Upper lobe of right lung (tissue), 1 donor: ENCODE measurements around the gene SIDT2. TPM values are rescaled to one million over a fixed set of nuclear protein-coding genes. Genes with fewer than 3 reads are reported as not detected.

Experiments used
- ATAC-seq: fragments of 200-7000 bp; cut with Tn5 transposase; one replicate; pipeline ENCODE4 v1.9.1; 2020; ENCODE audit warnings: mild to moderate bottlenecking, moderate library complexity
- DNase-seq: peaks from one replicate; pipeline ENCODE4 v3.0.0-alpha.2; 2020
- H3K27ac ChIP-seq: fragments of 200-600 bp; one replicate; pipeline ENCODE4 v1.8.0; 2022
- H3K27me3 ChIP-seq: fragments of 200-600 bp; one replicate; pipeline ENCODE4 v1.8.0; 2022; ENCODE audit warnings: mild to moderate bottlenecking
- H3K36me3 ChIP-seq: fragments of 200-600 bp; one replicate; pipeline ENCODE4 v1.8.0; 2022
- H3K4me1 ChIP-seq: fragments of 200-600 bp; one replicate; pipeline ENCODE4 v1.8.0; 2022
- H3K4me3 ChIP-seq: fragments of 200-600 bp; one replicate; pipeline ENCODE4 v1.8.0; 2022; ENCODE audit warnings: mild to moderate bottlenecking
- H3K9me3 ChIP-seq: fragments of 200-600 bp; one replicate; pipeline ENCODE4 v1.8.0; 2022
- CTCF ChIP-seq: fragments of 200-600 bp; IDR thresholded peaks from one replicate; pipeline ENCODE4 v1.8.0; 2022; ENCODE audit warnings: antibody characterized with exemption
- intact Hi-C: fragments of 100-400 bp; cut with DNase I; formaldehyde crosslinking; loops from one replicate; pipeline ENCODE4 v1.11.0; 2022
- total RNA-seq: library from RNA; stranded (reverse); fragmentation: NEBNext Ultra II Directional; extraction: Animal tissue kit (Norgen Biotek cat#: 25700); gene quantifications from one replicate; pipeline ENCODE4 v1.2.1, GENCODE V29; 2021
- donor health status: DM: no; HTN: yes; CAD: no; lungs with severe emphysema.

Gene SIDT2
- total RNA-seq, 1 donor from 2014 or later, result 107 TPM

- TF ChIP-seq CTCF, result no peak
- H3K27me3 ChIP-seq, result no peaks in the 10 kb centered on the region
- H3K4me3 ChIP-seq, result no peak overlapping the region
- no peak overlapping the region for H3K27ac ChIP-seq
- no peaks in the 10 kb centered on the region for H3K9me3 ChIP-seq
- peaks cover 21% of the 10 kb centered on the region for H3K36me3 ChIP-seq
- peaks cover 16% of the 10 kb centered on the region for H3K4me1 ChIP-seq
- DNase-seq (no peak), ATAC-seq (no peak)
- intact Hi-C loops, result no loop called here
Observed at GRCh38 chr11:117152066-117152465, 26.5 kb upstream of the SIDT2 start.

GRCh38 chr11:117154468-117154867, 24.1 kb upstream of the SIDT2 start:
- ATAC-seq, result no peak
- H3K4me1 ChIP-seq, result peaks cover 8% of the 10 kb centered on the region
- peaks cover 19% of the 10 kb centered on the region for H3K36me3 ChIP-seq
- no peaks in the 10 kb centered on the region for H3K9me3 ChIP-seq
- H3K4me3 ChIP-seq, result no peak overlapping the region
- intact Hi-C loops, result no loop called here
- no peak for DNase-seq
- no peak overlapping the region for H3K27ac ChIP-seq
- H3K27me3 ChIP-seq, result no peaks in the 10 kb centered on the region
- no peak for TF ChIP-seq CTCF

- H3K27ac ChIP-seq, result no peak overlapping the region
- peaks cover 18% of the 10 kb centered on the region for H3K4me1 ChIP-seq
- ATAC-seq (no peak), DNase-seq (no peak)
- TF ChIP-seq CTCF, result no peak
- intact Hi-C loops, result no loop called here
- peaks cover 48% of the 10 kb centered on the region for H3K36me3 ChIP-seq
- H3K9me3 ChIP-seq, result no peaks in the 10 kb centered on the region
- no peaks in the 10 kb centered on the region for H3K27me3 ChIP-seq
- H3K4me3 ChIP-seq, result no peak overlapping the region
Observed at GRCh38 chr11:117157507-117157906, 21.0 kb upstream of the SIDT2 start.

GRCh38 chr11:117159892-117160291, 18.7 kb upstream of the SIDT2 start:
- Histone ChIP-seq H3K4me1 (peaks cover 18% of the 10 kb centered on the region), H3K36me3 (peaks cover 67% of the 10 kb centered on the region), H3K27ac (no peak overlapping the region), H3K9me3 (no peaks in the 10 kb centered on the region), H3K4me3 (no peak overlapping the region), H3K27me3 (no peaks in the 10 kb centered on the region)
- TF ChIP-seq CTCF, result no peak
- intact Hi-C loops, result no loop called here
- no peak for ATAC-seq
- no peak for DNase-seq

GRCh38 chr11:117160826-117161225, 17.7 kb upstream of the SIDT2 start:
- Histone ChIP-seq H3K4me3 (no peak overlapping the region), H3K27ac (peak overlapping the region; percentile 39), H3K4me1 (peaks cover 18% of the 10 kb centered on the region), H3K27me3 (no peaks in the 10 kb centered on the region), H3K9me3 (no peaks in the 10 kb centered on the region), H3K36me3 (peaks cover 72% of the 10 kb centered on the region)
- intact Hi-C loops, result no loop called here
- ATAC-seq, result peak; percentile 38
- no peak for TF ChIP-seq CTCF
- no peak for DNase-seq

- Histone ChIP-seq H3K4me3 (no peak overlapping the region), H3K27ac (no peak overlapping the region), H3K27me3 (no peaks in the 10 kb centered on the region), H3K4me1 (no peaks in the 10 kb centered on the region), H3K36me3 (peaks cover 91% of the 10 kb centered on the region), H3K9me3 (no peaks in the 10 kb centered on the region)
- DNase-seq, result no peak
- intact Hi-C loops, result no loop called here
- TF ChIP-seq CTCF, result no peak
- no peak for ATAC-seq
Observed at GRCh38 chr11:117166491-117166890, 12.1 kb upstream of the SIDT2 start.
